Measurements from ENCODE around the gene HECTD1.

GRCh38 chr14:31057701-31058364 is 149.8 kb downstream of the HECTD1 start:
- TF ChIP-seq POLR2A (IDR thresholded peaks at IDR 0.05; ENCODE audit: low read length) (no peak), GATA1 (IDR thresholded peaks at IDR 0.05; ENCODE audit: low read depth, low read length) (no peak)
